GM19468 (cell line): ENCODE data around the gene LPP.
A peak's percentile ranks its signal among the peaks of the same experiment; 100 is the strongest.
"Not testable (repeated sequence)": the region's sequence is repeated elsewhere in the genome, so short reads cannot be mapped to it uniquely, and the experiment has no call there.

Source experiments
- ATAC-seq: cut with Tn5 transposase; IDR thresholded peaks from one replicate; pipeline ENCODE4 v1.9.1; 2021; ENCODE audit warnings: mild to moderate bottlenecking, moderate library complexity, moderate number of reproducible peaks; ENCODE audit not compliant: unreplicated experiment; ENCODE audit errors: extremely low read depth

LPP gene

GRCh38 chr3:188445175-188445574 lies 291.2 kb downstream of the LPP start:
- ATAC-seq = not testable (repeated sequence)

- peak; percentile 79 for ATAC-seq
These were observed 292.1 kb downstream of the LPP start for GRCh38 chr3:188446014-188446413.

- ATAC-seq = peak; percentile 18
These were observed 292.8 kb downstream of the LPP start for GRCh38 chr3:188446766-188447165.

- ATAC-seq = no peak
These were observed 294.9 kb downstream of the LPP start for GRCh38 chr3:188448813-188449212.

- no peak for ATAC-seq
These were observed 295.5 kb downstream of the LPP start for GRCh38 chr3:188449421-188449820.

- no peak for ATAC-seq
These were observed 298.3 kb downstream of the LPP start for GRCh38 chr3:188452158-188452772.

- no peak for ATAC-seq
These were observed 299.8 kb downstream of the LPP start for GRCh38 chr3:188453431-188454384.

- no peak for ATAC-seq
These were observed 301.8 kb downstream of the LPP start for GRCh38 chr3:188455748-188456147.

GRCh38 chr3:188458756-188459155 lies 304.8 kb downstream of the LPP start:
- no peak for ATAC-seq

GRCh38 chr3:188465311-188465710 lies 311.4 kb downstream of the LPP start:
- no peak for ATAC-seq

GRCh38 chr3:188468196-188468595 lies 314.2 kb downstream of the LPP start:
- no peak for ATAC-seq

GRCh38 chr3:188468662-188469061 lies 314.7 kb downstream of the LPP start:
- no peak for ATAC-seq

GRCh38 chr3:188469228-188469885 lies 315.4 kb downstream of the LPP start:
- no peak for ATAC-seq

GRCh38 chr3:188470508-188471130 lies 316.7 kb downstream of the LPP start:
- ATAC-seq = no peak

- no peak for ATAC-seq
These were observed 317.8 kb downstream of the LPP start for GRCh38 chr3:188471723-188472122.

GRCh38 chr3:188472336-188472735 lies 318.4 kb downstream of the LPP start:
- ATAC-seq = no peak

GRCh38 chr3:188473045-188473444 lies 319.1 kb downstream of the LPP start:
- ATAC-seq = no peak

GRCh38 chr3:188473591-188474288 lies 319.8 kb downstream of the LPP start:
- no peak for ATAC-seq

- ATAC-seq = no peak
These were observed 323.0 kb downstream of the LPP start for GRCh38 chr3:188476935-188477334.

- ATAC-seq = no peak
These were observed 326.1 kb downstream of the LPP start for GRCh38 chr3:188480011-188480410.
